Spleen (tissue), 11 donors: ENCODE data around the gene RIPOR2. TPM values are rescaled to one million over a fixed set of nuclear protein-coding genes. Genes with fewer than 3 reads are reported as not detected.
"Not testable (repeated sequence)": the region's sequence is repeated elsewhere in the genome, so short reads cannot be mapped to it uniquely, and the experiment has no call there.

ENCODE experiments used
- DNase-seq: peaks from one replicate; pipeline ENCODE4 v3.0.0-alpha.2; 2020
- H3K27ac ChIP-seq, 8 donors: fragments of 200-600 bp; sonication (generic) in 7 of 8; 1 replicate in 4 of 8; 2 replicates in 4 of 8; pipeline versions ENCODE4 v1.5.0 to v1.8.0; 2016 to 2021; ENCODE audit warnings: inconsistent platforms in 4 of 8, mild to moderate bottlenecking in 4 of 8, moderate library complexity in 1 of 8
- H3K27me3 ChIP-seq, 7 donors: fragments of 200-600 bp; sonication (generic) in 6 of 7; replicated peaks in 1 of 7; 1 replicate in 4 of 7; 2 replicates in 3 of 7; pipeline versions ENCODE4 v1.5.0 to v1.8.0; 2016 to 2021; ENCODE audit warnings: inconsistent platforms in 3 of 7, mild to moderate bottlenecking in 1 of 7
- H3K36me3 ChIP-seq, 6 donors: fragments of 200-600 bp; sonication (generic) in 5 of 6; 1 replicate in 4 of 6; 2 replicates in 2 of 6; pipeline versions ENCODE4 v1.5.0 to v1.8.0; 2016 to 2021; ENCODE audit warnings: inconsistent platforms in 2 of 6
- H3K4me1 ChIP-seq, 6 donors: fragments of 200-600 bp; sonication (generic) in 5 of 6; 1 replicate in 3 of 6; 2 replicates in 3 of 6; pipeline versions ENCODE4 v1.5.0 to v1.8.0; 2016 to 2021; ENCODE audit warnings: inconsistent platforms in 3 of 6
- H3K4me3 ChIP-seq, 8 donors: fragments of 200-600 bp; sonication (generic) in 7 of 8; 1 replicate in 4 of 8; 2 replicates in 4 of 8; pipeline versions ENCODE4 v1.5.0 to v1.8.0; 2016 to 2021; ENCODE audit warnings: inconsistent platforms in 4 of 8, mild to moderate bottlenecking in 4 of 8, moderate library complexity in 2 of 8
- H3K9me3 ChIP-seq, 8 donors: fragments of 200-600 bp; sonication (generic) in 7 of 8; 1 replicate in 4 of 8; 2 replicates in 4 of 8; pipeline versions ENCODE4 v1.5.0 to v1.8.0; 2016 to 2021; ENCODE audit warnings: inconsistent platforms in 4 of 8
- CTCF ChIP-seq, 11 experiments: fragments of 200-600 bp in 7 of 11; fragments of 450-650 bp in 4 of 11; sonication (generic) in 4 of 11; IDR thresholded peaks in 8 of 11; conservative IDR thresholded peaks in 3 of 11; 1 replicate in 7 of 11; 2 replicates in 4 of 11; pipeline versions ENCODE4 v1.4.0 to v1.8.0; 2016 to 2021; ENCODE audit warnings: antibody characterized with exemption in 11 of 11, inconsistent platforms in 4 of 11, mild to moderate bottlenecking in 1 of 11
- POLR2A ChIP-seq, 3 donors: fragments of 450-650 bp; IDR thresholded peaks; one replicate each; pipeline ENCODE4 v1.5.1; 2017; ENCODE audit warnings: antibody characterized with exemption in 3 of 3, mild to moderate bottlenecking in 1 of 3
- POLR2AphosphoS5 ChIP-seq, 3 donors: sonication (generic); formaldehyde crosslinking; IDR thresholded peaks; one replicate each; pipeline ENCODE4 v1.5.1; 2017; ENCODE audit warnings: antibody characterized with exemption in 3 of 3
- WGBS, 5 donors: extraction: QIAGEN DNeasy Blood & Tissue Kit in 3 of 5; methylation state at CpG; one replicate each; pipeline versions ENCODE4 v1.1.5 to v1.1.7; 2013 to 2018; 5-methylcytosine and 5-hydroxymethylcytosine counted together
- intact Hi-C: fragments of 100-400 bp; cut with DNase I; formaldehyde crosslinking; loops from one replicate; pipeline ENCODE4 v1.15.0; 2023; ENCODE audit warnings: low total_unique reads
- polyA plus RNA-seq, 3 donors: library from polyadenylated mRNA; stranded (reverse); fragments of 200-250 nt; gene quantifications; one replicate each; pipeline ENCODE4 v1.2.1, GENCODE V29; 2013
- total RNA-seq, 7 donors: library from RNA; depleted of rRNA in 3 of 7; stranded (reverse); fragments of >200 nt in 3 of 7; fragmentation: NEBNext Ultra II Directional in 4 of 7; extraction: Animal tissue kit (Norgen Biotek cat#: 25700) in 4 of 7; gene quantifications; one replicate each; pipeline versions ENCODE4 v1.1.0 to v1.2.1, GENCODE V29; 2016 to 2021
- donor health status: healthy with polysubstance abuse.
- donor health status: DM: no; HTN: no; CAD: no; lungs with moderate emphysema.
- donor health status: DM: no; HTN: no; CAD: no.
- donor health status: Bipolar disorder and iron deficiency.
- donor health status: healthy.
- donor health status: DM: no; HTN: no; CAD: no.
- donor health status: DM: yes; HTN: yes; CAD: no.

Gene RIPOR2
- total and polyA plus RNA-seq, 10 donors = 40.6 to 247 (median 147) TPM

GRCh38 chr6:24953726-24954125 is 18.0 kb upstream of the RIPOR2 start:
- H3K4me1 ChIP-seq = peaks cover 25 to 90% (median 69%) of the 10 kb centered on the region in 6 donors

GRCh38 chr6:24951811-24952299 is 16.1 kb upstream of the RIPOR2 start:
- intact Hi-C loops = no loop called here
- no peaks in the 10 kb centered on the region for H3K27me3 ChIP-seq
- peak overlapping the region; percentile 22 to 93 (median 86) for H3K27ac ChIP-seq
- 12 to 44% (median 28%) methylated on average over 5 of the region's 5 CpGs for WGBS, 5 donors
- H3K4me3 ChIP-seq = peak overlapping the region in 5 of 8 donors; percentile 9 to 59 (median 17)
- H3K36me3 ChIP-seq = no peaks in the 10 kb centered on the region
- TF ChIP-seq POLR2A (IDR thresholded peaks at IDR 0.05) (no peak), CTCF (IDR thresholded peaks at IDR 0.05 in 8 of 11, conservative IDR thresholded peaks at IDR 0.05 in 3 of 11) (peak in 3 of 11 experiments; percentile 9 to 35 (median 21)), POLR2AphosphoS5 (IDR thresholded peaks at IDR 0.05) (peak in 1 of 3 donors; percentile 88)
- H3K4me1 ChIP-seq = peaks cover 25 to 98% (median 71%) of the 10 kb centered on the region in 6 donors
- peak; percentile 78 for DNase-seq
- peaks cover 0 to 6% (median 3%) of the 10 kb centered on the region in 8 donors for H3K9me3 ChIP-seq

More at GRCh38 chr6:24953726-24954125, 18.0 kb upstream of the RIPOR2 start:
- no peak overlapping the region for H3K4me3 ChIP-seq
- intact Hi-C loops = no loop called here
- TF ChIP-seq POLR2AphosphoS5 (IDR thresholded peaks at IDR 0.05) = no peak
- no peak for TF ChIP-seq CTCF (IDR thresholded peaks at IDR 0.05 in 8 of 11, conservative IDR thresholded peaks at IDR 0.05 in 3 of 11)
- no peak for TF ChIP-seq POLR2A (IDR thresholded peaks at IDR 0.05)
- H3K36me3 ChIP-seq = no peaks in the 10 kb centered on the region
- 92 to 96% (median 94%) methylated on average over 3 of the region's 3 CpGs for WGBS, 5 donors
- no peaks in the 10 kb centered on the region for H3K9me3 ChIP-seq
- H3K27ac ChIP-seq = peak overlapping the region; percentile 63 to 93 (median 86)
- no peaks in the 10 kb centered on the region for H3K27me3 ChIP-seq
- DNase-seq = no peak

GRCh38 chr6:24950218-24950941 is 14.6 kb upstream of the RIPOR2 start:
- Histone ChIP-seq H3K36me3 (peaks cover 0 to 4% (median 0%) of the 10 kb centered on the region in 6 donors), H3K27me3 (no peaks in the 10 kb centered on the region), H3K27ac (peak overlapping the region; percentile 22 to 93 (median 86)), H3K4me3 (peak overlapping the region in 1 of 8 donors; percentile 59), H3K4me1 (peaks cover 25 to 83% (median 59%) of the 10 kb centered on the region in 6 donors), H3K9me3 (peaks cover 0 to 19% (median 17%) of the 10 kb centered on the region in 8 donors)
- 78 to 84% (median 81%) methylated on average over 3 of the region's 3 CpGs for WGBS, 5 donors
- intact Hi-C loops = no loop called here
- DNase-seq = no peak
- TF ChIP-seq POLR2AphosphoS5 (IDR thresholded peaks at IDR 0.05) (no peak), CTCF (IDR thresholded peaks at IDR 0.05 in 8 of 11, conservative IDR thresholded peaks at IDR 0.05 in 3 of 11) (no peak), POLR2A (IDR thresholded peaks at IDR 0.05) (no peak)

GRCh38 chr6:24949020-24949569 is 13.3 kb upstream of the RIPOR2 start:
- no peak for DNase-seq
- intact Hi-C loops = no loop called here
- Histone ChIP-seq H3K27ac (peak overlapping the region; percentile 22 to 93 (median 86)), H3K4me3 (peak overlapping the region in 1 of 8 donors; percentile 32), H3K4me1 (peaks cover 25 to 70% (median 53%) of the 10 kb centered on the region in 6 donors), H3K36me3 (peaks cover 0 to 4% (median 0%) of the 10 kb centered on the region in 6 donors), H3K9me3 (peaks cover 3 to 32% (median 30%) of the 10 kb centered on the region in 8 donors), H3K27me3 (no peaks in the 10 kb centered on the region)
- TF ChIP-seq CTCF (IDR thresholded peaks at IDR 0.05 in 8 of 11, conservative IDR thresholded peaks at IDR 0.05 in 3 of 11) = no peak
- TF ChIP-seq POLR2AphosphoS5 (IDR thresholded peaks at IDR 0.05) = peak in 1 of 3 donors; percentile 77
- TF ChIP-seq POLR2A (IDR thresholded peaks at IDR 0.05) = peak in 1 of 3 donors; percentile 15
- 37 to 67% (median 44%) methylated on average over 8 of the region's 8 CpGs for WGBS, 5 donors

- 77 to 88% (median 83%) methylated on average over 7 of the region's 7 CpGs for WGBS, 5 donors
- H3K4me3 ChIP-seq, intact Hi-C loops, H3K27me3 ChIP-seq, DNase-seq, H3K36me3 ChIP-seq: not testable (repeated sequence)
- Histone ChIP-seq H3K4me1 (peaks cover 21 to 62% (median 49%) of the 10 kb centered on the region in 6 donors), H3K9me3 (peaks cover 3 to 40% (median 38%) of the 10 kb centered on the region in 8 donors), H3K27ac (peak overlapping the region in 7 of 8 donors; percentile 47 to 93 (median 87))
These were observed 12.5 kb upstream of the RIPOR2 start for GRCh38 chr6:24948261-24948660.
